ENCODE measurements around the gene NAT9.

NAT9 gene

GRCh38 chr17:74761419-74761818, 14.7 kb downstream of the NAT9 start:
- DNase-seq (ENCODE audit: low read depth in 2 of 2), result no peak

GRCh38 chr17:74760404-74761105, 15.6 kb downstream of the NAT9 start:
- no peak for DNase-seq (ENCODE audit: low read depth in 2 of 2)

- no peak for DNase-seq (ENCODE audit: low read depth in 2 of 2)
Observed at GRCh38 chr17:74759941-74760340, 16.2 kb downstream of the NAT9 start.

GRCh38 chr17:74759243-74759801, 16.8 kb downstream of the NAT9 start:
- DNase-seq (ENCODE audit: low read depth in 2 of 2), result no peak

- DNase-seq (ENCODE audit: low read depth in 2 of 2), result no peak
Observed at GRCh38 chr17:74758848-74759168, 17.3 kb downstream of the NAT9 start.

GRCh38 chr17:74757931-74758847, 18.0 kb downstream of the NAT9 start:
- DNase-seq (ENCODE audit: low read depth in 2 of 2), result no peak

GRCh38 chr17:74757502-74757901, 18.6 kb downstream of the NAT9 start:
- DNase-seq (ENCODE audit: low read depth in 2 of 2), result no peak

GRCh38 chr17:74756891-74757290, 19.3 kb downstream of the NAT9 start:
- DNase-seq (ENCODE audit: low read depth in 2 of 2), result no peak

GRCh38 chr17:74755533-74755932, 20.6 kb downstream of the NAT9 start:
- DNase-seq (ENCODE audit: low read depth in 2 of 2), result no peak

- no peak for DNase-seq (ENCODE audit: low read depth in 2 of 2)
Observed at GRCh38 chr17:74754832-74755231, 21.3 kb downstream of the NAT9 start.

GRCh38 chr17:74752822-74753401, 23.2 kb downstream of the NAT9 start:
- no peak for DNase-seq (ENCODE audit: low read depth in 2 of 2)

- DNase-seq (ENCODE audit: low read depth in 2 of 2), result no peak
Observed at GRCh38 chr17:74752415-74752814, 23.7 kb downstream of the NAT9 start.

- no peak for DNase-seq (ENCODE audit: low read depth in 2 of 2)
Observed at GRCh38 chr17:74750327-74751069, 25.6 kb downstream of the NAT9 start.

- no peak for DNase-seq (ENCODE audit: low read depth in 2 of 2)
Observed at GRCh38 chr17:74750039-74750326, 26.2 kb downstream of the NAT9 start.

GRCh38 chr17:74749279-74750038, 26.7 kb downstream of the NAT9 start:
- DNase-seq (ENCODE audit: low read depth in 2 of 2), result no peak

GRCh38 chr17:74748529-74749278, 27.4 kb downstream of the NAT9 start, which contains the start of gene NHERF1:
Gene NHERF1, plus strand, starts transcription at chr17:74748628. Its CDS starts 219 bp downstream, at chr17:74748847.
- DNase-seq (ENCODE audit: low read depth in 2 of 2), result peak; percentile 85 to 92

- no peak for DNase-seq (ENCODE audit: low read depth in 2 of 2)
Observed at GRCh38 chr17:74748279-74748528, 27.9 kb downstream of the NAT9 start.

- DNase-seq (ENCODE audit: low read depth in 2 of 2), result no peak
Observed at GRCh38 chr17:74746922-74747321, 29.2 kb downstream of the NAT9 start.

GRCh38 chr17:74746376-74746775, 29.8 kb downstream of the NAT9 start:
- no peak for DNase-seq (ENCODE audit: low read depth in 2 of 2)

GRCh38 chr17:74745548-74746177, 30.5 kb downstream of the NAT9 start:
- no peak for DNase-seq (ENCODE audit: low read depth in 2 of 2)

Measured in stimulated activated CD8-positive, alpha-beta memory T cell treated with anti-CD3 and anti-CD28 coated beads, Interleukin-15, amount 100 ng/mL, for 4 hours (primary cell).